Kidney (tissue), 14 donors: ENCODE data around the gene SHISAL1. TPM values are rescaled to one million over a fixed set of nuclear protein-coding genes. Genes with fewer than 3 reads are reported as not detected.
"Not testable (repeated sequence)": the region's sequence is repeated elsewhere in the genome, so short reads cannot be mapped to it uniquely, and the experiment has no call there.

ENCODE experiments used
- DNase-seq, 5 donors: peaks; one replicate each; pipeline ENCODE4 v3.0.0-alpha.2; 2013 to 2020
- FAIRE-seq: peaks from 2 replicates; lab custom pipeline; 2012; peaks lifted over from hg19 to GRCh38; lab: Jason Lieb, UNC
- H3K27ac ChIP-seq, 2 donors: one replicate each; pipeline ENCODE4 v1.7.0; 2013; ENCODE audit warnings: low read depth in 2 of 2, low read length in 2 of 2, inconsistent platforms in 1 of 2
- H3K27me3 ChIP-seq: one replicate; pipeline ENCODE4 v1.7.1; 2013; ENCODE audit warnings: low read length, inconsistent platforms; ENCODE audit not compliant: control insufficient read depth, insufficient read depth
- H3K36me3 ChIP-seq, 3 donors: one replicate each; pipeline versions ENCODE4 v1.7.0 to v1.7.1; 2013; ENCODE audit warnings: low read length in 3 of 3, control low read depth in 1 of 3, inconsistent platforms in 1 of 3; ENCODE audit not compliant: insufficient read depth in 3 of 3, control insufficient read depth in 2 of 3
- H3K4me1 ChIP-seq, 3 donors: one replicate each; pipeline versions ENCODE4 v1.7.0 to v1.7.1; 2013; ENCODE audit warnings: low read length in 3 of 3, inconsistent platforms in 1 of 3, low read depth in 1 of 3; ENCODE audit not compliant: control insufficient read depth in 2 of 3, insufficient read depth in 2 of 3
- H3K4me3 ChIP-seq, 3 donors: one replicate each; pipeline versions ENCODE4 v1.7.0 to v1.8.1; 2013; ENCODE audit warnings: low read length in 3 of 3, control low read depth in 1 of 3, inconsistent platforms in 1 of 3
- H3K9ac ChIP-seq, 3 donors: one replicate each; pipeline versions ENCODE4 v1.7.0 to v1.7.1; 2013; ENCODE audit warnings: low read length in 3 of 3, control low read depth in 1 of 3, inconsistent platforms in 1 of 3
- H3K9me3 ChIP-seq, 3 donors: one replicate each; pipeline versions ENCODE4 v1.7.0 to v1.7.1; 2013; ENCODE audit warnings: low read length in 3 of 3, control low read depth in 1 of 3, inconsistent platforms in 1 of 3; ENCODE audit not compliant: control insufficient read depth in 2 of 3, insufficient read depth in 1 of 3
- CTCF ChIP-seq: IDR thresholded peaks from 3 replicates; pipeline ENCODE4 v1.5.1; 2012; ENCODE audit warnings: mild to moderate bottlenecking, moderate library complexity, borderline replicate concordance; ENCODE audit not compliant: insufficient read depth; ENCODE audit errors: extremely low read depth
- intact Hi-C: fragments of 100-400 bp; cut with DNase I; formaldehyde crosslinking; loops from one replicate; pipeline ENCODE4 v1.11.1; 2022
- polyA plus RNA-seq: library from polyadenylated mRNA; stranded (reverse); fragments of 350-450 nt; fragmentation: Illumina TruSeq; extraction: RNeasy Lipid Tissue Mini Kit (QIAGEN cat#74804); gene quantifications from one replicate; pipeline ENCODE4 v1.2.3, GENCODE V29; 2014; ENCODE audit warnings: low read depth, low replicate concordance; ENCODE audit not compliant: insufficient read depth
- total RNA-seq: library from RNA; stranded (reverse); fragmentation: NEBNext Ultra II Directional; extraction: Animal tissue kit (Norgen Biotek cat#: 25700); gene quantifications from one replicate; pipeline ENCODE4 v1.2.1, GENCODE V29; 2021
- donor health status: control.
- donor health status: control.
- donor health status: control.
- donor health status: control.
- donor health status: control.
- donor health status: DM: yes; HTN: yes; CAD: no.
- donor health status: Normal renal cell carcinoma (clear cell type).

Gene SHISAL1
- total and polyA plus RNA-seq, 2 donors from 2014 or later, result 0.04 to 1.1 TPM

GRCh38 chr22:44237290-44237689, 75.5 kb downstream of the SHISAL1 start:
- FAIRE-seq, result no peak

GRCh38 chr22:44234372-44234771, 78.4 kb downstream of the SHISAL1 start:
- H3K27ac ChIP-seq, H3K36me3 ChIP-seq, H3K27me3 ChIP-seq, H3K4me1 ChIP-seq, FAIRE-seq, H3K9ac ChIP-seq, intact Hi-C loops, DNase-seq, H3K9me3 ChIP-seq, H3K4me3 ChIP-seq: not testable (repeated sequence)

More at GRCh38 chr22:44237290-44237689, 75.5 kb downstream of the SHISAL1 start:
- Histone ChIP-seq H3K27me3 (no peaks in the 10 kb centered on the region), H3K27ac (no peak overlapping the region), H3K4me1 (no peaks in the 10 kb centered on the region), H3K36me3 (no peaks in the 10 kb centered on the region), H3K4me3 (no peak overlapping the region), H3K9me3 (no peaks in the 10 kb centered on the region), H3K9ac (no peak overlapping the region)
- intact Hi-C loops, result no loop called here
- DNase-seq, result no peak
- TF ChIP-seq CTCF, result no peak

- H3K27me3 ChIP-seq, result no peaks in the 10 kb centered on the region
- DNase-seq, result no peak
- intact Hi-C loops, result no loop called here
- FAIRE-seq, result no peak
- H3K27ac ChIP-seq, result no peak overlapping the region
- peaks cover 0 to 6% (median 0%) of the 10 kb centered on the region in 3 donors for H3K9me3 ChIP-seq
- H3K9ac ChIP-seq, result no peak overlapping the region
- no peak for TF ChIP-seq CTCF
- no peaks in the 10 kb centered on the region for H3K36me3 ChIP-seq
- H3K4me3 ChIP-seq, result no peak overlapping the region
- H3K4me1 ChIP-seq, result no peaks in the 10 kb centered on the region
Observed at GRCh38 chr22:44231233-44231632, 81.5 kb downstream of the SHISAL1 start.

- Histone ChIP-seq H3K9ac (no peak overlapping the region), H3K36me3 (no peaks in the 10 kb centered on the region), H3K9me3 (peaks cover 0 to 6% (median 0%) of the 10 kb centered on the region in 3 donors), H3K4me1 (no peaks in the 10 kb centered on the region), H3K27ac (no peak overlapping the region), H3K27me3 (no peaks in the 10 kb centered on the region), H3K4me3 (no peak overlapping the region)
- no peak for DNase-seq
- FAIRE-seq, result no peak
- intact Hi-C loops, result no loop called here
- no peak for TF ChIP-seq CTCF
Observed at GRCh38 chr22:44229809-44230208, 82.9 kb downstream of the SHISAL1 start.
